Fibroblast of skin of abdomen (primary cell): ENCODE measurements around the gene DYNLRB1. TPM values are rescaled to one million over a fixed set of nuclear protein-coding genes. Genes with fewer than 3 reads are reported as not detected.
"Not testable (repeated sequence)": the region's sequence is repeated elsewhere in the genome, so short reads cannot be mapped to it uniquely, and the experiment has no call there.

Experiments used
- DNase-seq: peaks from one replicate; pipeline ENCODE4 v3.0.0-alpha.2; 2013
- polyA plus RNA-seq, 2 experiments: library from polyadenylated mRNA; unstranded; fragments of 120-200 nt; gene quantifications; one replicate each; pipeline ENCODE4 v1.2.1, GENCODE V29; 2013; ENCODE audit not compliant: insufficient read length in 2 of 2

DYNLRB1 gene
- polyA plus RNA-seq (2013, experiment 1 of 2; ENCODE audit: insufficient read length) = 192 TPM
- 195 TPM for polyA plus RNA-seq (2013, experiment 2 of 2; ENCODE audit: insufficient read length)

DNA sequence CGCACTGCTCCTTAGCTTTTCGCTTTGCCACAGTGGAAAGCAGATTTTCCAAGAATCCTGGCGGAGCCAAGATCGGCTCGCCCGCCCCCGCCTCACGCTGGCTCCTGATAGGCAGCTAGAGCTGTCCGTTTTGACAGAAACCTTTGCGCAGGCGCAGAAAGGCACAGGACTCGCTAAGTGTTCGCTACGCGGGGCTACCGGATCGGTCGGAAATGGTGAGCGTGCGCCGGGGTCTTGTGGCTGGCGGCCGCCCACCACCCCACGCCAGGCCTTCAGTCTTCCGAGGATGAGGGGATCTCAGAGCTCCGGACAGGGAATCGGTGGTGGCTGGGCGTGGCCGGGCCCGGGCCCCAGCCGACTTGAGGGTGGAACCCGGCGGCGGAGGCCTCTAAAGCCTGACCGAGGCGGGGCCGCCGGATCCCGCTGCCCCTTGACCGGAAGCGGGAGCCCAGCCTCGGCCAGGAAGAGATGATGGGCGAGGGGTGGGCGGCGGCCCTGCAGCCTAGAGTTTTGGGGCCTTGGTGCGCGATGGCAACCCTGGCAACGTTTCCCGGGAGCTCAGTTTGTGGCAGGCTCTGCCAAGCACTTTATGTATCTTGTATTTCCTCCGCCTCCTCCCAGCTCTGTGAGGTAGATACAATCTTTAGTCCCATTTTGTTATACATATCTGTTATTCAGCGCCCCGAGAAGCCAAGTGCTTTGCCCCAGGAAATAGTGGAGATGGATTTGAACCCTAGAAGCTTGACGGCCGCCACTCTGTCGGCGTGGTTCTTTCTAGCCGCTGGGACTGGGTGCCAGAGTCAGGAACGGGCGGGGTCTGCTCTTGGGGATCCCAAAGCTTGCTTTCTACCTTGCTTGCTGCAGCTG, at the start of gene DYNLRB1:
TSS of gene DYNLRB1 (plus strand) at position 176 of the 867 bp plus-strand sequence. CDS start at position 213, 37 bp downstream.
- DNase-seq = peak; percentile 96

GRCh38 chr20:34468951-34469350, 47.3 kb upstream of the DYNLRB1 start:
- DNase-seq = no peak

- DNase-seq = peak; percentile 52
Measured at GRCh38 chr20:34472246-34472925, 43.8 kb upstream of the DYNLRB1 start.

GRCh38 chr20:34473262-34473883, 42.8 kb upstream of the DYNLRB1 start:
- DNase-seq = peak; percentile 29

GRCh38 chr20:34475979-34476736, 40.1 kb upstream of the DYNLRB1 start:
- peak; percentile 7 for DNase-seq

DNA sequence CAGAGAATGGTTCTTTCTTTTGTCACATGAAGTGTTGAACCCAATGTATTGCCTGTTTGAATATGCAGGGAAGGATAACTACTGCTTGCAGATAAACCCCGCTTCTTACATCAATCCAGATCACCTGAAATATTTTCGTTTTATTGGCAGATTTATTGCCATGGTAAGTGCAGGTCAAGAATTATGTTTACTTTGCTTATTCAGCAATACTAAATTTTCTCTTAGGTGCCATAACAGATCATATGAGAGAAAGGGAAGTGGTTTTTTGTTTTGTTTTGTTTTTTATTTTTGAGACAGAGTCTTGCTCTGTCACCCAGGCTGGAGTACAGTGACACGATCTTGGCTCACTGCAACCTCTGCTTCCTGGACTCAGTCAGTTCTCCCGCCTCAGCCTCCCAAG, 36.6 kb upstream of the DYNLRB1 start:
- no peak for DNase-seq

DNA sequence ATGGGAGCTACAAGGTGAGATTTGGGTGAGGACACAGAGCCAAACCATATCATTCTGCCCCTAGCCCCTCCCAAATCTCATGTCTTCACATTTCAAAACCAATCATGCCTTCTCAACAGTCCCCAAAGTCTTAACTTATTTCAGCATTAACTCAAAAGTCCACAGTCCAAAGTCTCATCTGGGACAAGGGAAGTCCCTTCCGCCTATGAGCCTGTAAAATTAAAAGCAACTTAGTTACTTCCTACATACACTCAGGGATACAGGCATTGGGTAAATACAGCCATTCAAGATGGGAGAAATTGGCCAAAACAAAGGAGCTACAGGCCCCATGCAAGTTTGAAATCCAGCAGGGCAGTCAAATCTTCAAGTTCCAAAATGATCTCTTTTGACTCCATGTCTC, 34.1 kb upstream of the DYNLRB1 start:
- not testable (repeated sequence) for DNase-seq

- DNase-seq = not testable (repeated sequence)
Measured at GRCh38 chr20:34483585-34484220, 32.5 kb upstream of the DYNLRB1 start.

GRCh38 chr20:34485068-34485634, 31.1 kb upstream of the DYNLRB1 start:
- no peak for DNase-seq

DNA sequence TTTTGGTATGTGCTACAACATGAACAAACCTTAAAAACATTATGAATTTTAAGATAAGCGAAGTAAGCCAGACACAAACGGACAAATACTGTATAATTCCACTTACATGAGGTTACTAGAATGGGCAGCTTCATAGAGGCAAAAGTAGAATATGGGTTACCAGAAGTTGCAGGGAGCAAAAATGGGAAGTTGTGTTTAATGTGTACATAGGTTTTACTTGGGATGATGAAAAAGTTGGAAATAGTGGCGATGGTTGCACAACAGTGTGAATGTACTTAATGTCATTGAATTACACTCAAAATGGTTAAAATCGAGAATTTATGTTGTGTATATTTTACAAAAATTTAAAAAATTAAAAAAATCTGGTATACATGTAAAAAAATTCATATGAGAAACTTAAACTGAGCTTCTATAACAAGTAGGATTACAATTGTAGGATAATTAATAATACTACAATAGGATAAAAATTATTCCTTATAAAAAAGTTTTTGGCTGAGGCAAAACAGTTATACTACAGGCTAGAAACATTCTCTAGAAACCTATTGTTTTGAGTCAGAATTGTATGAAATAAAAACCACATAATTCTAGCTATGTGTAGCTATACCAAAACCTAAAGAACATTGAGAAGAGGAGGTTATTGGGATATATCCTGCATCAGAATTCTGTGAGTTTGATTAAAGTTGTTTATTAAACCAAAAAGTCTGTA, 24.8 kb upstream of the DYNLRB1 start:
- DNase-seq = no peak

DNA sequence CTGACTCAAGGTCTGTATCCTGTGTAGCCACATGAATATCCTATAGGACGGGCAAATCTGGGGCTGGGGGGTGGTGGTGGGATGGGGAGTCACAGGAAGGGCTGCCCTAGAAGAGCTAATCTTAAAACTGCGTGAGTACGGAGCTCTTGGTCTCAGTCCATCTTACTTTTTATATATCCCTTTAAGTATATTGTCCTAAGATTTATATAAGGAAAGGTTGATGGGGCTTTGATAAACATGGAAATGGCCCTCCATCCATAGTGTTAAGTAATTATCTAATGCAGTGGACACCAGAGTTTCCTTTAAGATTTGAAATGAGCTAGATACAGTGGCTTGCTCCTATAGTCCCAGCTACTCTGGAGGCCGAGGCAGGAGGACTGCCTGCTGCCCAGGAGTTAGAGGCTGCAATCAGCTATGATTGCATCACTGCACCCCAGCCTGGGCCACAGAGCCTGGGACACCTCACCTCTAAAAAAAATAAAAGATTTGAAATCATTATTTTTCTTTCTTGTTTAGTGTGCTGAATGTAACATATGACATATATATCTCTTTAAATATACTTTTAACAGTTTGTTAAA, 24.2 kb upstream of the DYNLRB1 start:
- DNase-seq = no peak

DNA sequence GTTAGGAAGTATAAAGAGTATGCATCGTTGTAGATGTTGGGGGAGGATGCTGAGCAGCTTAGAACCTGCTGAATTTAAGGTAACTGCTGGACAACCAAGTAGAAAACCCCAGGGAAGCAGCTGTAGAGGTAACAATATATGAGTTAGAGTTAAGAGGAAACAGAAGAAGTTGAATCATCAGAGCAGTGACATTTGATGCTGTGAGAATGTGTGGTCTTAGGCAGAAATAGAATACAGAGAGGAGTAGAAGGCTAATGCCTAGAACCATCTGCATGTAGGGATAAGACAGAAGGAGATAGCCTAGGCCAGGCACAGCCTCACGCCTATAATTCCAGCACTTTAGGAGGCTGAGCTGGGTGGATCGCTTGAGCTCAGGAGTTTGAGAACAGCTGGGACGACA, 22.6 kb upstream of the DYNLRB1 start:
- no peak for DNase-seq

GRCh38 chr20:34495307-34495706, 20.9 kb upstream of the DYNLRB1 start:
- DNase-seq = no peak

- no peak for DNase-seq
Measured at GRCh38 chr20:34495916-34496315, 20.3 kb upstream of the DYNLRB1 start.

GRCh38 chr20:34497596-34497995, 18.6 kb upstream of the DYNLRB1 start:
- not testable (repeated sequence) for DNase-seq

- no peak for DNase-seq
Measured at GRCh38 chr20:34500823-34501222, 15.4 kb upstream of the DYNLRB1 start.

GRCh38 chr20:34506480-34506879, 9.7 kb upstream of the DYNLRB1 start:
- no peak for DNase-seq

GRCh38 chr20:34507702-34508413, 8.4 kb upstream of the DYNLRB1 start:
- DNase-seq = no peak

DNA sequence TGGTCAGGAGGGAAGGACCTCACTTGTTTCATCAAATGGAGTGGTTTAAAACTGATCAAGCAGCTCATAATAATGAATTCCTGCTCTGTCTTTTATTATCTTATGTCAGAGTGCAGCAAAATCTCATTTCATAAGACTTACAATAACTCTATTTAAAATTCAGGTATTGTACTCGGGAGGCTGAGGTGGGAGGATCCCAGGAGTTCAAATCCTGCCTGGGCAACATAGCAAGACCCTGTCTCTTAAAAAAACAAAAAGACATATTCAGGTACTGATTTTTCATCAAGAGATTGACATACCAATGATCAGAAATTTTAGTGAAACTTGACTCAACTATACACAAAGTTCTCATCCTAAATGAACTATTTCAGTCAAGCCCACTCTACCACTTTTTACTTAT, 5.6 kb upstream of the DYNLRB1 start:
- DNase-seq = no peak

DNA sequence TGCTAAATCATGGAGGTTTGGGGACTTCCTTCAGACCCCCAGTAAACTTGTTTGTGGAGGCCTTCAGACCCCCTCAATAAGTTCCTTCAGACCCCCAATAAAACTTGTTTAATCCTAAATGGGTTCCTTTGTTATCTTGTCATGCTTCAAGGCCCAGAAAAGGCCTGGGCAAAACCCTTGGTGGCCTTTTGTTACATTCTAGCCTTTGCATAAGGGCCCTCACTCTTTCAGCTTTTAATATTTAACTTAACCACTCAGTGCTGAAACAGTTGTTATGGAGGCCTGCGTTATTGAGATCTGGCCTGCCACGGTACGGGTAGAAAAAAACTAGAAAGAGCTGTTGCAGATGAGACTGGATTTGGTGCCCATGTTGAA, 4.3 kb upstream of the DYNLRB1 start:
- no peak for DNase-seq
